Urinary bladder (tissue), 4 donors: ENCODE results near the gene C19orf38. TPM values are rescaled to one million over a fixed set of nuclear protein-coding genes. Genes with fewer than 3 reads are reported as not detected.

Source experiments
- DNase-seq: peaks from one replicate; pipeline ENCODE4 v3.0.0-alpha.2; 2015; ENCODE audit errors: extremely low spot score
- H3K27ac ChIP-seq: one replicate; pipeline ENCODE4 v1.5.1; 2013; ENCODE audit warnings: low read depth, mild to moderate bottlenecking, moderate library complexity
- H3K36me3 ChIP-seq: one replicate; pipeline ENCODE4 v1.6.1; 2013; ENCODE audit warnings: mild to moderate bottlenecking, moderate library complexity; ENCODE audit not compliant: insufficient read depth
- H3K4me1 ChIP-seq: one replicate; pipeline ENCODE4 v1.6.1; 2013; ENCODE audit warnings: mild to moderate bottlenecking, moderate library complexity; ENCODE audit not compliant: insufficient read depth
- H3K4me3 ChIP-seq: one replicate; pipeline ENCODE4 v1.5.1; 2013; ENCODE audit warnings: low read depth, low read length
- WGBS: extraction: QIAGEN DNeasy Blood & Tissue Kit; methylation state at CpG from one replicate; pipeline ENCODE4 v1.1.7; 2013; 5-methylcytosine and 5-hydroxymethylcytosine counted together
- polyA plus RNA-seq: library from polyadenylated mRNA; stranded (reverse); fragments of 200-250 nt; gene quantifications from one replicate; pipeline ENCODE4 v1.2.3, GENCODE V29; 2013
- total RNA-seq: library from RNA; depleted of rRNA; stranded (reverse); fragments of >200 nt; gene quantifications from one replicate; pipeline ENCODE4 v1.2.3, GENCODE V29; 2014
- donor health status: healthy with polysubstance abuse.
- donor health status: healthy.

Gene C19orf38, protein sequence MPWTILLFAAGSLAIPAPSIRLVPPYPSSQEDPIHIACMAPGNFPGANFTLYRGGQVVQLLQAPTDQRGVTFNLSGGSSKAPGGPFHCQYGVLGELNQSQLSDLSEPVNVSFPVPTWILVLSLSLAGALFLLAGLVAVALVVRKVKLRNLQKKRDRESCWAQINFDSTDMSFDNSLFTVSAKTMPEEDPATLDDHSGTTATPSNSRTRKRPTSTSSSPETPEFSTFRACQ
- 2.6 TPM for total RNA-seq
- 2.4 TPM for polyA plus RNA-seq

DNA sequence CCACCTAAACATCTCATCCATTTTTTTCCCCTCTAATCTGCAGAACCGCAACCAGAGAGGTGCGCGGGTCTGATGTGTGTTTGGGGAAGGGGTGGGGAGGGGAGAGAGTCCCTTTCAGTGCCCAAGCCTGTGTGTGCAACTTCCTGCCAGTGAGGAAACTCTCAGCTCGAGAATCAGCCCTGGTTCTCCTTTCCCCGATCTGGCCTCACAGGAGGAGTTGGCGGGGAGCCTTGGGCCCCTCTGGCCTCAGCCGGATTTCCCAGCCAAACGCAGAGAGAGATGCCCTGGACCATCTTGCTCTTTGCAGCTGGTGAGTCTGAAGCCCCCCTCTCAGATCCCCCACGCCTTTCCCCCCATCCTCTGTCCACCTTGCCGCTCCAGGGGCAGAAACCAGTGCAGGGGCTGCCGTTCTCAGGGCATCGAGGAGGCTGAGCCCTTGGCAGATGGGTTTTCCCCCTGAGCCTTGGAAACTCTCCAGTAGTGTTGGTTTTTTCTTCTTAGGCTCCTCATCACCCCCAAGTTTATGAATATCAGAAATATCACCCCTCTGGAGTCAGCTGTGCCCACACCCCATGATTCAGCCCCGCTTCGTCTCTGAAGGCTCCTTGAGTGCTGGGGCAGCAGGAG lies at the start of gene C19orf38:
TSS of gene C19orf38 (plus strand) at position 186 of the 627 bp plus-strand sequence. CDS start at position 280, 94 bp downstream.
- no peaks in the 10 kb centered on the region for H3K4me1 ChIP-seq
- no peak within 1 kb of the TSS for H3K27ac ChIP-seq
- peak; percentile 33 for DNase-seq
- H3K36me3 ChIP-seq = no peaks in the 10 kb centered on the region
- 36% methylated on average over 14 of the region's 14 CpGs for WGBS
- H3K4me3 ChIP-seq = no peak within 1 kb of the TSS

DNA sequence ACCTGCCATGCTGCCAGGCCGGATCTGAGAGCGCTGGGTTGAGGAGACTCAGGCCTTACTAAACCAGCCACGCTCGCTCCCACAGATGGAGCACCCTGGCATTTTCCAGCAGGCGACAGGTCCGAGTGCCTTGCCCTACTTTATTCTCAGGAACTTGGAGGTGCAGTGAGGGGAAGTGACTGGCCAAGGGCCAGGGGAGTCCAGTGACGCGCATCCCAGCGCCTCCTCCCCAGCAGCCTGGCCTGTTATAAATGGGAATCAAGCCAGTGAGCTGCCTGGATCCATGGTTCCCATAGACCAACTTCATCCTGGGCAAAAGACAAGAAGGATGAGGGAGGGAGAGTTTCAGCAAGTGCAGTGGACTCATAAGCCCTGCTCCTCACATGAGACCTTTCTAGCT lies 47.7 kb upstream of the C19orf38 start:
- H3K27ac ChIP-seq = no peak overlapping the region
- DNase-seq = no peak
- no peaks in the 10 kb centered on the region for H3K4me1 ChIP-seq
- peaks cover 6% of the 10 kb centered on the region for H3K36me3 ChIP-seq
- 52% methylated on average over 9 of the region's 9 CpGs for WGBS
- no peak overlapping the region for H3K4me3 ChIP-seq

DNA sequence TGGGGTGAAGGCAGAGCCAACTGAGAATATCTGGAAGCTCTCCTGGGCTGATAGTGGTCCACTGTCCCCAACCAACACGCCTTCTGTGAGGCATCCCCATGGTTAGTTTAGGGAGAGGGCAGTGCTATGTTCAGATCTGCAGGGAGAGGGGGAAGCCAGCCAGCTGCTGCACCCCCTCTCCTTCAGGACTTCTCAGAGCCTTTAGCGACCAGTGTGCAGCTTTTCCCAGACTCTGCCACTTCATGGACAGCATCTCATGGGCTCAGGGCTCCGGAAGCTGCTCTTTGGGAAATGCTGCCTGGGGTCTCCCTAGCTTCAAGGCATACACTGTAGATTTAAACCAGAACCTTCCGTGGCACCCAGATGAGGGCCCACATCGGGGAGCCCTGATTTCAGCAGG lies 45.7 kb upstream of the C19orf38 start:
- Histone ChIP-seq H3K4me1 (no peaks in the 10 kb centered on the region), H3K27ac (no peak overlapping the region), H3K36me3 (peaks cover 6% of the 10 kb centered on the region), H3K4me3 (no peak overlapping the region)
- no peak for DNase-seq
- WGBS = 97% methylated on average over 5 of the region's 5 CpGs

DNA sequence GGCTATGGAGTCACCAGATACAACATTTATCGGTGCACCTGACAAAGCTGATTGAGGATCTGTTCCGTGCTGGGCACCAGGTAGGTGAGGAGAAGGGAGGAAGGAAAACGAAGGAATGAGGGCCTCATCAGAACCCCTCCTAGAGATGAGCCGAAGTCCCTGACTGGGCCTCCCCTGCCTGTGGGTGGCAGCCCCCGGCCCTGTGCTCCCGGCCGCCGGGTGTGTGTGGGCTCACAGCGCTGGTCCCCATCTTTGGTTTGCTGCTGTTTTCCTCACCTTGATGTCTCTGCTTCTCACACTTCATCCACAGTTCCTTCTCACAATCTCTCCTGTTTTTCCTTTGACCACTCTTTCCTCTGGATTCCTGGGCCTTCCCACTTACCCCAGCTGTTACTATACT lies 45.0 kb upstream of the C19orf38 start:
- no peak overlapping the region for H3K27ac ChIP-seq
- WGBS = 95% methylated on average over 9 of the region's 9 CpGs
- H3K4me3 ChIP-seq = no peak overlapping the region
- H3K4me1 ChIP-seq = no peaks in the 10 kb centered on the region
- peaks cover 6% of the 10 kb centered on the region for H3K36me3 ChIP-seq
- no peak for DNase-seq

DNA sequence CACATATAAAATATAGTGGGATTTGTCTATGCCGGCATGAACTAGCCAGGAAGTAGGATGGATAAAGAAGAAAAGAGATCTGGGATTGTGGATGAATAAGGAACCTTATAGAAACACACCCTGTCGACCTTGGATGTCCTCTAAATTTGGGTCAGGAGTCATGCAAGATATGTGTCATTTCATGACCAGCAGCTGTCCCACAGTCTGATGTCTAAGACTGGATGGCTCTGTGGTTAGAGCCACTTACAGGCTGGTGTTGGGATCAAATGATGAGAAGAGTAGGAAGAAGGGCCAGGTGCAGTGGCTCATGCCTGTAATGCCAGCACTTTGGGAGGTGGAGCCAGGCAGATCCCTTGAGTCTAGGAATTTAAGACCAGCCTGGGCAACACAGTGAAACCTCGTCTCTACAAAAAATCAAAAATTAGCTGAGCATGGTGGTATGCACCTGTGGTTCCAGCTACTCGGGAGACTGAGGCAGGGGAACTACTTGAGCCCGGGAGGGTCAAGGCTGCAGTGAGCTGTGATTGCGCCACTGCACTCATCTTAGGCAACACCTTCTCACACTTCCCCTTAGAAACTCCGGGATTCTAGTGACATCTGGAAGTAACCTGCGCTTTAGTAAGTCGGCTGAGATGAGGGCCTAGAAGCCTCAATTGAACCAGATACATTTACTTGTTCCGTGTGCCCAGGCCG lies 43.0 kb upstream of the C19orf38 start:
- Histone ChIP-seq H3K4me3 (no peak overlapping the region), H3K4me1 (no peaks in the 10 kb centered on the region), H3K27ac (no peak overlapping the region), H3K36me3 (peaks cover 4% of the 10 kb centered on the region)
- 91% methylated on average over 11 of the region's 11 CpGs for WGBS
- no peak for DNase-seq

DNA sequence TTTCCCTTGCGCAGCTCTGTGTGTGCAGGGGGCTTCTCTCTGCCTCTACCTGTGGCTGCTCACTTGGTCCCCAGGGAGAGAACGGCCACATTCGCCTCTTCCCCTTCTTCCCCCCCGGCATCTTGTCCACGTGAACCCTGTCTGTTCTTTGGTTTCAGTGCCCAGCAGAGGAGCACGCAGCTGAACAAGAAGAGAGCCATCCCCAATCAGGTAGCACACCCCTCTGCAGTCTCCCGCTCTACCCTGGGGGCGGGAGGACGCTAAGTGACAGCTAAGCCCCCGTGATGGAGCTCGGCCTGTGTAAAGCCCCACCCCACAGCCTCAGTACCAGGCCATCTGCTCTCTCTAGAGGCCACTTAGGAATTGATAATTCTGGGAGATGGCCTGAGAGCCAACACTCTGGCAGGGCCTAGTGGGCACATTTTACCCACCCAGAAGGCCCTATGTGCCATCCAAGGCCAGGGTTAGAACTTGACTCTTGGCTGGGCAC lies 42.4 kb upstream of the C19orf38 start:
- no peak for DNase-seq
- WGBS = 90% methylated on average over 11 of the region's 11 CpGs
- H3K4me1 ChIP-seq = no peaks in the 10 kb centered on the region
- peaks cover 4% of the 10 kb centered on the region for H3K36me3 ChIP-seq
- no peak overlapping the region for H3K27ac ChIP-seq
- H3K4me3 ChIP-seq = no peak overlapping the region

DNA sequence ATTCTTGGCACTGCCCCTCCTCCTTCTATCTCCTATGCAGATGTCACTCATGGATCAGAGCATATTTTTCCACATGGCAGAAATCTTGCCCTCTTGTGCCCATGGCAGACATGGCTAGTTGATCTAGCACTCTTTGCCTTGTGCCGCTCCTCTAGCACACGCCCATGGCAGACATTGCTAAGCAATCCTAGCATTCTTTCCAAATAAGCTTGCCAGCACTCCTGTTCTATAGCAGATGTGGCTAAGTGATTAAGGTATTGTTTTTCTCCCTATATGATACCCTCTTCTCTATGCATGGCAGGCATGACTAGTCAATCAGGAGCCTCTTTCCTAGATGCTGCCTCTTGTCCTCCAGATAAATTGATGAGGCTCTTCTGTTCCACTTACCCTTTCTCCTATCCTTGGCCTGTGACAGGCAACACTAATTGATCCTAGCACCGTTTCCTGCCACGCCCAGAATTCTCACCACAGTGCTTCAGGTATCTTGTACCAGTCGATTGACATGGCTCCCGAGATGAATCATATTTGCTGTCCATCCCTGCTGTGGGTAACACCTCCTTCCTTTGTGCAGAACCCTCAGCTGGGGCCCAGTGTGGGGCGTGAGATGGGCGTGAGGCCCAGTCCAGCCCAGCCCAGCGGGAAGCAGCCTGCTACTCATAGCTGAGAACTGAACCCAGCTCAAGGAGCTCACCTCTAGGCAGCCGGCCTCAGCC lies 39.1 kb upstream of the C19orf38 start:
- no peak overlapping the region for H3K4me3 ChIP-seq

DNA sequence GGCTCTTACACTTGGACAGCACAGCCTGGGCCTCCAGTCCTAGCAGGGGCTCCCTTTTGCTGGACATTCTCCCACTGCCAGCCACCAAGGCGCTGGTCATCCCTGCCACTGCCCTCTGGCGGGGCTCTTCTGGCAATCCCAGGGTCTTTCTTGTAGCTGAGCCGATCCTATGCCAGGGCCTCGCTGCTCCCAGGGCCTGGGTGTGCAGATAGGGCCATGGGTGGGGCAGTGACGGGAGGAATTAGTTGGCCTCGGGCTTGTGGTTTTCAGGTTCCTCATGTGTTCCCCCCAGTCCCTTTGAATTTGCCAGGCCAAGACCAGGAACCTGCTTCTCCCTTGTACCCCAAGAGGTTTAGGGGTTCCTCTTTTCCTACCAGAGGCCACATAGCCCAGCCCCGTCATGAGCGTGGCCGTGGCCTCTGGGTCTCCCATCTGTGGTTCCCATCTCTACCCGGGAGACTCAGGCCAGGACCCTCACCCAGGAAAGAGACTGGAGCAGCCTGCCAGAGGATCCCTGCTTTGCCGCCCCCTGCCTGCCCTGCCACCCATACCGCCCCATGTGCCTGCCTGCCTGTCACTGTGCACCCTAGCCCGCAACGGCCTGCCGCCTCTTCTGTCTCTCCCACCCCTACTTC lies 38.4 kb upstream of the C19orf38 start:
- Histone ChIP-seq H3K36me3 (no peaks in the 10 kb centered on the region), H3K27ac (no peak overlapping the region)

More for the DNA sequence above, 39.1 kb upstream of the C19orf38 start:
- WGBS = 71% methylated on average over 10 of the region's 10 CpGs
- no peak for DNase-seq
- H3K27ac ChIP-seq = no peak overlapping the region
- no peaks in the 10 kb centered on the region for H3K4me1 ChIP-seq
- H3K36me3 ChIP-seq = peaks cover under 1% of the 10 kb centered on the region

DNA sequence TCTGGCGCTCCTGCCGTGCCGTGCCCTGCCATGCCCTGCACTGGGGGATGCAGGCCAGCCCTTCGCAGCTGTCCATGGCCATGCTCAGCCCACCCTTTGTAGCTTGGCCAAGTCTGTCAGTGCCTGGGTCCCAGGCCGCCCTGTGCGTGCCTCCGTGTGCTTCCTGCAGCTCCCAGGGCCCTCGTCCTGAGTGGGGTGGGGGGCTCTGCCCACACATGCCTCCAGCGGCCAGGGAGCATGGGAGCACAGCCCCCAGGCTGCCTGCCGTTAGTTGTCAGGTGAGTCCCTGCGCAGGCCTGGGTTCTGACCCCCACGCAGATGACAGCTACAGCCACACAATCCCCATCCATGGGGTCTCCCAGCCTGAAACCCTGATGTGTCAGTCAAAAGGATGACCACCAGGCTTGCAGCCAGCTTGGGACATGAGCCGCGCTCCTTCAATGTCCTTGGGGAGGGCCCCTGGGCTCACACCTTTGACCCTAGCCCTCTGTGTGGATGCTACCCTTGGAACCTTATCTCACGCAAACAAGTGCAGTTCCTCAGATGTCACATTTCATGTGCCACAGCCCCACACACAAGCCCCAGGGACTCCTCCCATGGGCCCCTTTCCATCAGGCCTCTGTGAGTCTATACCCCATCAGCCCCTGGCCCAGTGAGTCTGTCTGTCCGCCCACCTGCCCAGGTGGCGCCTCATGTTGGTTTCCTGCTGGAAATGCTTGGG lies 36.7 kb upstream of the C19orf38 start:
- no peak for DNase-seq

More for the DNA sequence above, 38.4 kb upstream of the C19orf38 start:
- Histone ChIP-seq H3K4me1 (no peaks in the 10 kb centered on the region), H3K4me3 (no peak overlapping the region)
- no peak for DNase-seq
- WGBS = 83% methylated on average over 15 of the region's 15 CpGs

DNA sequence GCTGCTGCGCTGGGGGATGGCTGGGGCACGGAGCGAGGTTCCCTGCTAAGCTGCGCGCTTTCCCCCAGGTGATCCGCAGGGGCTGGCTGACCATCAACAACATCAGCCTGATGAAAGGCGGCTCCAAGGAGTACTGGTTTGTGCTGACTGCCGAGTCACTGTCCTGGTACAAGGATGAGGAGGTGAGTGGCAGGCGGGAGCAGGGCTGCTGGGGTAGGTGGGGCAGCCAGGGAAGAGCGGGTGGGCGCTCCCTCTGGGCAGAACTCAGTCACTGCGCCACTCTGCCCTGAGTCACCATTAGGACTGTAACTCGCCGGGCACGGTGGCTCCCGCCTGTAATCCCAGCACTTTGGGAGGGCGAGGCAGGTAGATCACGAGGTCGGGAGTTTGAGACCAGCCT lies 36.0 kb upstream of the C19orf38 start:
- WGBS = 95% methylated on average over 19 of the region's 19 CpGs
- H3K4me3 ChIP-seq = no peak overlapping the region
- no peaks in the 10 kb centered on the region for H3K4me1 ChIP-seq
- H3K36me3 ChIP-seq = no peaks in the 10 kb centered on the region
- no peak for DNase-seq
- no peak overlapping the region for H3K27ac ChIP-seq

More for the DNA sequence above, 36.7 kb upstream of the C19orf38 start:
- H3K27ac ChIP-seq = no peak overlapping the region
- no peaks in the 10 kb centered on the region for H3K4me1 ChIP-seq
- WGBS = 83% methylated on average over 17 of the region's 17 CpGs
- H3K36me3 ChIP-seq = no peaks in the 10 kb centered on the region
- no peak overlapping the region for H3K4me3 ChIP-seq

DNA sequence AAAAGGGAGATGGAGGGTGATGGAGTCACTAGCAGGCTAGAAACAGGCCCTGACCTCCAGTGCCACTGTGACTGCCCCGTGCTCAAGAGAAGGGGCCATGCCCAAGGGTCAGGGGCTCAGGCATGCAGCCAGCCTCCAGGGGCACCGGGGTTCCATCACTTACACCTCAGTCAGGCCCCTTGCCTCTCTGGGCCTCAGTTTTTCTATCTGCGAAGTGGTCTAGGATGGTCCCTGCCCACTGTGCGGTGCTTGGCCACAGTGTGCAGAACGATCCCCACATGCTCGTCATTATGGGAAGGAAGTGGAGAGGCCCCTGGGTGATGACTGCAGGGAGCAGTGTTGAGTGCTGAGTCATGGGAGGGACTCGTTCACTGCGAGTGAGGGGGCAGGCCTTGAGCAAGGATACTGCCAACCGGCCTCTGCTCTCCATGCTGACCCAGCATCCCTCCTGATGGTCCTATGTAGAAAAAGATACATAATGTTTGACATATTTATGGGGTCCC lies 35.3 kb upstream of the C19orf38 start:
- Histone ChIP-seq H3K4me1 (no peaks in the 10 kb centered on the region), H3K4me3 (no peak overlapping the region), H3K36me3 (no peaks in the 10 kb centered on the region), H3K27ac (peak overlapping the region; percentile 38)
- WGBS = 32% methylated on average over 9 of the region's 9 CpGs
- DNase-seq = no peak

DNA sequence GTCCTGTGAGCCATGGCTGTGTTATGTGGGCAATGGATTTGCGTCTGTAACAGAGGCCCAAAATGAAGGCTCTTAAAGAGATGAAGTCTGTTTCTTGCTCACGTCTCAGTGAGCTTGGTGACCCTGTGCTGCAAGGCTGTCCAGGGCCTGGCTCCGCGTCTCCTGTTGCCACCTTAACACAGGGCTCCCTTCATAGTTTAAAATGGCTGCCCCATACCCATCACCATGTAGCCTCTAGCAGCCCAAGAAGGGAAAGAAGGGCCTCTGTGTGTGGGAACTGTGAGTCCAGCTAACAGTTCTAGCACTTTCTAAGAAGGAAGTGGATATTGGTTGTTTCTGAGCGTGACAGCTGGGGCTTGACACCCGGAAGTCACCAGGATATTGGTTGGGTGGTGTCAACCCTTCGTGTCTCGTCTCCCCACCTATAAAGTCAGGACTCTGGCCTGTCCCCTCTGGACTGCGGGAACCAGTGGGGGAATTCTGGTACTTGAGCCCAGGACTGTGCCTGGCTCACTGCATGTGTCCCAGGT lies 33.1 kb upstream of the C19orf38 start:
- Histone ChIP-seq H3K4me3 (no peak overlapping the region), H3K27ac (no peak overlapping the region), H3K4me1 (no peaks in the 10 kb centered on the region), H3K36me3 (no peaks in the 10 kb centered on the region)
- no peak for DNase-seq
- 94% methylated on average over 9 of the region's 9 CpGs for WGBS
